ENCODE measurements around the gene AP3S2. TPM values are rescaled to one million over a fixed set of nuclear protein-coding genes. Genes with fewer than 3 reads are reported as not detected.

AP3S2 gene
- total RNA-seq, 4 donors from 2014 or later: 20.9 to 90.0 (median 72.6) TPM

- H3K27me3 ChIP-seq: no peaks in the 10 kb centered on the region
- in situ Hi-C loops (cut with MboI; ENCODE audit: low pct_ligation_motif_present in 1 of 4, low pct_unique_long_range_greater_than_20kb in 1 of 4, low sequenced_read_pairs in 3 of 4) (no loop called here), intact Hi-C loops (cut with DNase I; ENCODE audit: low total_unique reads) (no loop called here)
- no peak overlapping the region for H3K27ac ChIP-seq
- H3K9me3 ChIP-seq: no peaks in the 10 kb centered on the region
- H3K4me1 ChIP-seq: peaks cover 0 to 10% (median 4%) of the 10 kb centered on the region in 4 donors
- TF ChIP-seq EP300 (IDR thresholded peaks at IDR 0.05; ENCODE audit: low read depth) (no peak), POLR2A (IDR thresholded peaks at IDR 0.05) (no peak), POLR2AphosphoS5 (IDR thresholded peaks at IDR 0.05) (no peak), CTCF (IDR thresholded peaks at IDR 0.05) (no peak)
- no peak overlapping the region for H3K4me3 ChIP-seq
- no peaks in the 10 kb centered on the region for H3K36me3 ChIP-seq
- DNase-seq: no peak
- WGBS, 2 donors (ENCODE audit: low coverage in 1 of 2): 83 to 84% methylated on average over 6 to 20 of the region's 20 CpGs
Measured at GRCh38 chr15:89799011-89799911, 94.5 kb downstream of the AP3S2 start.

GRCh38 chr15:89797678-89798201 is 96.1 kb downstream of the AP3S2 start:
- H3K36me3 ChIP-seq: peaks cover 0 to under 1% (median 0%) of the 10 kb centered on the region in 4 donors
- 87% methylated on average over 4 of the region's 4 CpGs; no CpG with 5 or more reads in 1 of the 2 donors for WGBS, 2 donors (ENCODE audit: low coverage in 1 of 2)
- no peaks in the 10 kb centered on the region for H3K27me3 ChIP-seq
- H3K9me3 ChIP-seq: no peaks in the 10 kb centered on the region
- TF ChIP-seq POLR2AphosphoS5 (IDR thresholded peaks at IDR 0.05) (no peak), CTCF (IDR thresholded peaks at IDR 0.05) (no peak), EP300 (IDR thresholded peaks at IDR 0.05; ENCODE audit: low read depth) (no peak), POLR2A (IDR thresholded peaks at IDR 0.05) (no peak)
- peaks cover 0 to 10% (median 4%) of the 10 kb centered on the region in 4 donors for H3K4me1 ChIP-seq
- no peak for DNase-seq
- intact Hi-C loops (cut with DNase I; ENCODE audit: low total_unique reads): no loop called here
- in situ Hi-C loops (cut with MboI; ENCODE audit: low pct_ligation_motif_present in 1 of 4, low pct_unique_long_range_greater_than_20kb in 1 of 4, low sequenced_read_pairs in 3 of 4): no loop called here
- H3K4me3 ChIP-seq: no peak overlapping the region
- no peak overlapping the region for H3K27ac ChIP-seq

GRCh38 chr15:89795996-89796395 is 97.8 kb downstream of the AP3S2 start:
- no peak overlapping the region for H3K4me3 ChIP-seq
- no peak for DNase-seq
- no peaks in the 10 kb centered on the region for H3K27me3 ChIP-seq
- intact Hi-C loops (cut with DNase I; ENCODE audit: low total_unique reads): no loop called here
- in situ Hi-C loops (cut with MboI; ENCODE audit: low pct_ligation_motif_present in 1 of 4, low pct_unique_long_range_greater_than_20kb in 1 of 4, low sequenced_read_pairs in 3 of 4): no loop called here
- peaks cover 0 to 3% (median 0%) of the 10 kb centered on the region in 4 donors for H3K36me3 ChIP-seq
- no peaks in the 10 kb centered on the region for H3K9me3 ChIP-seq
- H3K4me1 ChIP-seq: peaks cover 0 to 10% (median 4%) of the 10 kb centered on the region in 4 donors
- TF ChIP-seq POLR2A (IDR thresholded peaks at IDR 0.05) (no peak), CTCF (IDR thresholded peaks at IDR 0.05) (no peak), POLR2AphosphoS5 (IDR thresholded peaks at IDR 0.05) (no peak), EP300 (IDR thresholded peaks at IDR 0.05; ENCODE audit: low read depth) (no peak)
- no peak overlapping the region for H3K27ac ChIP-seq

GRCh38 chr15:89794627-89795241 is 99.1 kb downstream of the AP3S2 start:
- intact Hi-C loops (cut with DNase I; ENCODE audit: low total_unique reads) (no loop called here), in situ Hi-C loops (cut with MboI; ENCODE audit: low pct_ligation_motif_present in 1 of 4, low pct_unique_long_range_greater_than_20kb in 1 of 4, low sequenced_read_pairs in 3 of 4) (no loop called here)
- Histone ChIP-seq H3K9me3 (no peaks in the 10 kb centered on the region), H3K4me3 (no peak overlapping the region), H3K27ac (no peak overlapping the region), H3K27me3 (no peaks in the 10 kb centered on the region), H3K4me1 (peaks cover 0 to 10% (median 4%) of the 10 kb centered on the region in 4 donors), H3K36me3 (peaks cover 0 to 3% (median 0%) of the 10 kb centered on the region in 4 donors)
- WGBS, 2 donors (ENCODE audit: low coverage in 1 of 2): 10 to 31% methylated on average over 2 to 5 of the region's 5 CpGs
- no peak for DNase-seq
- TF ChIP-seq EP300 (IDR thresholded peaks at IDR 0.05; ENCODE audit: low read depth) (no peak), POLR2AphosphoS5 (IDR thresholded peaks at IDR 0.05) (no peak), POLR2A (IDR thresholded peaks at IDR 0.05) (no peak)

Measured in transverse colon (tissue), 4 donors.